OCI-M2 (cell line): ENCODE data around the gene PCBP2.

Experiments
- DNase-seq: peaks from one replicate; lab custom pipeline; 2025; ENCODE audit not compliant: unreplicated experiment; lab: John Stamatoyannopoulos, UW

PCBP2 gene

GRCh38 chr12:53506881-53507602, 55.1 kb downstream of the PCBP2 start, which contains the start of gene NPFF:
TSS of gene NPFF (minus strand) at chr12:53507484. CDS start at chr12:53507474, 10 bp downstream.
- no peak for DNase-seq

GRCh38 chr12:53507603-53507885, 55.6 kb downstream of the PCBP2 start:
- no peak for DNase-seq

- DNase-seq: peak; percentile 48
Observed at GRCh38 chr12:53508534-53509170, 56.8 kb downstream of the PCBP2 start.

- no peak for DNase-seq
Observed at GRCh38 chr12:53510181-53510812, 58.4 kb downstream of the PCBP2 start.

- no peak for DNase-seq
Observed at GRCh38 chr12:53513712-53514410, 62.0 kb downstream of the PCBP2 start.

DNA sequence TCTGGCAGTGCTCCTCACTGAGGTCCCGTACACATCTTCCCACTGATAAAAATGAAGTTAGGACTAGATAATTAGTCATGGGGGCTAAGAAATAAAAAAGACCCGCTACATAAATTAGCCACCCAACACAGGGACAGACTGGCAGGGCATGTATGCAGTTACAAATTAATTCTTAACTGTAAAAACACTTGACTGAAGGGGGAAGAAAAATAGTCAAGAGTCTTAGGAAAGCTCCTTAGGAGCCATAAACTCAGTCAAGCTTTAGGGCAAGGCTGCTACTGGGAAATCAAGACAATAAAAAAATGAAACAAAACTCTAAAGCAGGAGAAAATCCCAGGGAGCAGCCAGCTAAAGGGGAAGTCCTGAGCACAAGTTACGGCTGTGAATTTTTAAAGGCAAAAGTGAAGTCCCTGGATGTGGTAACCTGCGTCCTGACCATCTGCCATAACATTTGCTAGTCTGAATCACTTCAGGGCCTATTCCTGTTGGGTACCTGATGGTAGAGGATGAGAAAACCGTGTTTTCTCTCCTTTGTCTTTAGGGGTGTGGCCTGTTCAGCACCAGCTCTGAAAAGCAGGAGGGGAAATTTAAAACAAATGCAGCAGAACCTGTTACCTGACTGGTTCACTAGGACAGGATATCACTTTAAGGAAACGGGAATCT, 62.9 kb downstream of the PCBP2 start:
- no peak for DNase-seq

DNA sequence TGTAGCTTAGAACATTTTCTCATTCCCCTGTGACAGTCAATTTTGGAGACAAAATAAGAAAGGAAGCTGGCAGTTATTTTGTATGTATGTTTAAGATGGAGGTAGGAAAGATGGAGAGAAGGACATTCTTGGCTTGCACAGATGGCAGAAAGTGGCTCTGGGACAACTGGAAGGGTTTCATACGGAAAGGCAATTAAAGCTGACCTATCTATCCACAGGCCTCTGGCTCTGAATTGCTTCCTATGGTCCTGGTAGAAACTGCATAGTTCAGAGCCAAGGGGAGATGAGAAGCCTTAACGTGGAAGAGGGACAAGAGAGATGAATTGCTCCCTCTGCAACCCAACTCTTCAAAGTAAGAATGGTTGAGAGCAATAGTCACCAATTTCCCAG, 63.4 kb downstream of the PCBP2 start:
- DNase-seq: no peak

DNA sequence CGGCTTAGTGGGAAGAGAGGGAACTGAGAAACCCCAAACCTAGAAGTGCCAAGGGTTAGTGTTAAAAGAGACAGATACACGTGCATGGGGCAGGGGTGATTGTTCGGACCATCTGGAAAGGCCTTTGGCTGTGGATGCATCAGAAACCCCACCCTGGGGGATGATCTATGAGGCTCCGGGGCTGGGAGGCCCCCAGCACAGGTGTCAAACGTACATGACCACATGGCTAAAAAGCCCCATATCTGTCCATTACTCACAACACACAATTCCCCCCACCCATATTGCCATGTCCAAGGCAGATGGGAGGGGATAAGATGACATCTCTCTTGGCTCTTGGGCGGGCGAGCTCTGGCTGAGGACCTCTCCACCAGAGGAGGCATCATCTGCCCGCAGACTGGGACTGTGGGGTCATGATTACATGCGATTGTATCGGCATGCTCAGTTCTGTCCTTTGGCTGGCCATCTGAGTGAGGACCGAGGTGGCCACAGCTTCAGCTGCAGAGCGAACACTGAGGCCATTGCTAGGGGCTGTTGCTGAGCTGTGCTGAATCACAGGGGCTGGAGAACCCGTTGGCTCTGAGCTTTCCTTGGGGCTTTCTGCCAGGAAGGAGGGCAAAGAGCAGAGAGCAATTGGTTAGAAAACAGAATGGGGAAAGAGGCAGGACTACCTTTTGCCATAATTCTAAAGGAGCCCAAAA, 65.0 kb downstream of the PCBP2 start:
- DNase-seq: no peak

GRCh38 chr12:53518381-53518780, 66.5 kb downstream of the PCBP2 start:
- DNase-seq: no peak

DNA sequence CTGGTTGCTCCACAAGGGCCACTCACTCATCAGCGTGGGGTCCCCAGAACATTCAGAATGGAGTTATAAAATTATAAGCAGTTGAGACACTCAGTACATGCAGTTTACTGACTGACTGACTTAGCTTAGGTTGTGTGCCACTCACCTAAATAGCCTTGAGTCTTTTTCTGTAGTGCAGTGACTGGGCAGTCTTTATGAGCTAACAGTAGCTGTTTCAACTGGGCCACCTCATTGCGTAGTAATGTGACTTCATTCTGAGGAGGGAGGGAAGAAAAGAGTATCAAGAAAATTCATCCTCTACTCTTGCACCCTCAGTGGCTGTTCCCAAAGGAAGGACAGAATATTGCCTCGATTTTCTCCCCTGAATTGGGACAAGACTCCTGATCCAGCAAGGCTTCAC, 71.2 kb downstream of the PCBP2 start:
- DNase-seq: no peak

DNA sequence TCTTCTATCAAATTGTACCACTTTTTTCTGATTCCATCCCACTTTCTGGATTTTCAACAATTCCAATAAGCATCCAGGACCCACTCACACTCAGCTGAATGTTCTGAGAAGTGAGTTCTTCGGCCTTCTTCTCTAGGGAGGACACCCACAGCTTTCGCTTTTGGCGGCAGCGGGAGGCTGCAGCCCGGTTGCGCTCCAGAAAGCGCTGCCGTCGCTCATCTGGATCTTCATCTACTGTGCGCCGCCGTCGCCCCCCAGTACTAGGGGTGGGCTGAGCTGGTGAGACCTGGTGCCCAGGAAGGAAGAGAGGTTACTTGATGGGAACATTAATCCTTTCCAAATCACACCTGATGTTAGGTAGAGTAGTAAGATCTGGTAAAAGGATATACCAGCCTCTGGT, 72.6 kb downstream of the PCBP2 start:
- no peak for DNase-seq

- no peak for DNase-seq
Observed at GRCh38 chr12:53530061-53530460, 78.2 kb downstream of the PCBP2 start.
